Thoracic aorta (tissue), 2 donors: Measurements from ENCODE around the gene ECHS1. TPM values are rescaled to one million over a fixed set of nuclear protein-coding genes. Genes with fewer than 3 reads are reported as not detected.

Experiments
- ATAC-seq: fragments of 150-250 bp; one replicate; pipeline ENCODE4 v1.8.0; 2017; ENCODE audit warnings: low read depth; ENCODE audit not compliant: insufficient number of reproducible peaks, low FRiP score
- DNase-seq: peaks from one replicate; pipeline ENCODE4 v3.0.0-alpha.2; 2020; ENCODE audit warnings: low spot score
- H3K27ac ChIP-seq, 2 donors: fragments of 200-600 bp; sonication (generic); 1 replicate in 1 of 2; 2 replicates in 1 of 2; pipeline ENCODE4 v1.5.1; 2016; ENCODE audit warnings: mild to moderate bottlenecking in 2 of 2, moderate library complexity in 2 of 2
- H3K27me3 ChIP-seq: fragments of 200-600 bp; sonication (generic); replicated peaks from 2 replicates; pipeline ENCODE4 v1.6.0; 2016; ENCODE audit warnings: mild to moderate bottlenecking; ENCODE audit not compliant: insufficient read depth
- H3K36me3 ChIP-seq: fragments of 200-600 bp; sonication (generic); one replicate; pipeline ENCODE4 v1.5.1; 2016
- H3K4me1 ChIP-seq, 2 donors: fragments of 200-600 bp; sonication (generic); 1 replicate in 1 of 2; 2 replicates in 1 of 2; pipeline versions ENCODE4 v1.5.1 to v1.6.0; 2016; ENCODE audit warnings: low read depth in 2 of 2, mild to moderate bottlenecking in 1 of 2; ENCODE audit not compliant: control insufficient read depth in 1 of 2
- H3K4me3 ChIP-seq: fragments of 200-600 bp; sonication (generic); 2 replicates; pipeline ENCODE4 v1.5.1; 2016; ENCODE audit warnings: mild to moderate bottlenecking
- H3K9me3 ChIP-seq: fragments of 200-600 bp; sonication (generic); 2 replicates; pipeline ENCODE4 v1.5.1; 2016
- CTCF ChIP-seq: fragments of 200-600 bp; sonication (generic); IDR thresholded peaks from one replicate; pipeline ENCODE4 v1.5.1; 2019; ENCODE audit warnings: antibody characterized with exemption
- total RNA-seq, 2 donors: library from RNA; depleted of rRNA; stranded (reverse); fragments of >200 nt; gene quantifications; one replicate each; pipeline versions ENCODE4 v1.1.0 to v1.2.3, GENCODE V29; 2016

The ECHS1 gene
- total RNA-seq, 2 donors from 2014 or later = 27.5 to 64.6 TPM

DNA sequence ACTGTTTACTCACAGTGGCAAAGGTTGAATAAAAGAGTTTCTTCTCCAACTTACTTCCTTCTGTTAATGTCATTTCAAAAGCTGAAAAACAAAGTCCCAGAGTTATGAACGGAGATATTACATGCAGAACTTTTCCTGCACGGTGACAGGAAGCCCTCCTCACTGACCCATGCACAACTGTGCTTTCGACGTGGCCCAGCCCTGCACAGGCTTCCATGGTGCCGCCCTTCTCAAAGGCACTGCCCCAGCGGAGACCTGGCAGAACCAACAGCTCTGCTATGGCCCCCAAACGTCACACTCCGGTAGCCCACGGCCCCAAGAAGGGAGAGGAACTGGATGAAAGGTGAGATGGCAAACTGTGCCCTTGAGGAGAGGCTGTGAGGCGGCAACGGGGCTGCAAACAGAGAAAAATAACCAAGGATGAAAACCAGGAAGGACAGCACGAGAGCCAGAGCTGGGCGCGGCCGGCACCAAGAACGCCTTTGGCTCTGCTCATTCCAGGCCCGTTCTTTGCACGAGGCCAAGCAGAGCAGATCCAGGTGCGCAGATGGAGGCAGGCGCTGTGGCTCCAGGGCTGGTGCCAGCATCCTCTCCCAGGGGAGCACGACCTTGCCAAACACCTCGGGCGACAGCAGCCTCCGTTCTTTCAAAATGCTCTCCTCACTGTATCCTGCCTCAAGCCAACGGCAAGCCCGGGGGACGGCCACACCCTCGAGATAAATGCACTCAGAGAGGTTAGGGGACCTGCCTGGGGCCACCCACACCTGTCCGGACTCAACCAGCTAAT is 8.3 kb downstream of the ECHS1 start:
- peaks cover 44% of the 10 kb centered on the region for H3K36me3 ChIP-seq
- ATAC-seq (no peak), DNase-seq (no peak)
- no peaks in the 10 kb centered on the region for H3K27me3 ChIP-seq
- no peak overlapping the region for H3K27ac ChIP-seq
- no peak for TF ChIP-seq CTCF
- H3K9me3 ChIP-seq = no peaks in the 10 kb centered on the region
- H3K4me1 ChIP-seq = no peaks in the 10 kb centered on the region
- no peak overlapping the region for H3K4me3 ChIP-seq

- no peaks in the 10 kb centered on the region for H3K27me3 ChIP-seq
- no peak for ATAC-seq
- H3K9me3 ChIP-seq = no peaks in the 10 kb centered on the region
- H3K4me3 ChIP-seq = no peak overlapping the region
- no peak overlapping the region for H3K27ac ChIP-seq
- no peak for DNase-seq
- H3K36me3 ChIP-seq = peaks cover 28% of the 10 kb centered on the region
- no peak for TF ChIP-seq CTCF
- no peaks in the 10 kb centered on the region for H3K4me1 ChIP-seq
Observed at GRCh38 chr10:133362846-133363245, 10.3 kb downstream of the ECHS1 start.

DNA sequence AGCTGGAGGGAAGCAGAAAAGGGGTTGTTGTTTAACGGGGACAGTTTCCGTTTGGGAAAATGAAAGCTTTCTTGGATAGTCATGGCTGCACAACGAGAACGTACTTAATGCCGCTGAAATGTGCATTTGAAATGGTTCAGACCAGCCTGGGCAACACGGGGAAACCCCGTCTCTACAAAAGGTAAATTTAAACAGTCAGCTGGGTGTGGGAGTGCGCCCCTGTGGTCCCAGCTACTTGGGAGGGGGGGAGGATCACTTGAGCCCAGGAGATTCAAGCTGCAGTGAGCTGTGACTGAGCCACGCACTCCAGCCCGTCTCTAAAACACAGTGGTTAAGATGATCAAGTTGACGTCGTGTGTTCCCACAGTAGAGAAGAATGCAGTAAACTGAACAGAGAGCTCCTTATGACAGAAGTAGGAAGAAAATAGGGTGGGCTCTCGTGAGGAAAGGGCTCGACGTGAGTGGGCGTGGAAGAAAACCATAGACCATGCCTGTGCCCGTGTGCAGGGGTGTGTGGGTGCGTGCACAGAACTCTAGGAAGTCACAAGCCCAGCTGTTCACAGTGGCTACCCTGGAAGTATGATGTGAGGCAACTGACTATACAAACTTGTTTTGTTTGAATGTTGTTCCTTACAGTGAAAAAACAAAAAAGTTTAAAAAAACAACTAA is 11.2 kb downstream of the ECHS1 start:
- no peaks in the 10 kb centered on the region for H3K9me3 ChIP-seq
- peaks cover 0 to 8% of the 10 kb centered on the region in 2 donors for H3K4me1 ChIP-seq
- TF ChIP-seq CTCF = no peak
- DNase-seq = no peak
- ATAC-seq = no peak
- no peak overlapping the region for H3K4me3 ChIP-seq
- H3K27me3 ChIP-seq = no peaks in the 10 kb centered on the region
- no peak overlapping the region for H3K27ac ChIP-seq
- H3K36me3 ChIP-seq = peaks cover 27% of the 10 kb centered on the region

DNA sequence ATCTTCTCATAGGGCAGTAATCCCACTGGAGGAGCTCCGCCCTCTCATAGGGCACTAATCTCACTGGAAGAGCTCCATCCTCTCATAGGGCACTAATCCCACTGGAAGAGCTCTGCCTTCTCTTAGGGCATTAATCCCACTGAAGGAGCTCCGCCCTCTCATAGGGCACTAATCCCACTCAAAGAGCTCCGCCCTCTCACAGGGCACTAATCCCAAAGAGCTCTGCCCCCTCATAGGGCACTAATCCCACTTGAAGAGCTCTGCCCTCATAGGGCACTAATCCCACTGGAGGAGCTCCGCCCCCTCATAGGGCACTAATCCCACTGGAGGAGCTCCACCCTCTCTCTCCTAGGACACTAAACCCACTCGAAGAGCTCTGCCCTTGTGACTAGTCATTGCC is 11.9 kb downstream of the ECHS1 start:
- ATAC-seq = no peak
- no peaks in the 10 kb centered on the region for H3K9me3 ChIP-seq
- no peak overlapping the region for H3K4me3 ChIP-seq
- no peak overlapping the region for H3K27ac ChIP-seq
- no peaks in the 10 kb centered on the region for H3K27me3 ChIP-seq
- H3K4me1 ChIP-seq = peaks cover 3 to 14% of the 10 kb centered on the region in 2 donors
- DNase-seq = no peak
- TF ChIP-seq CTCF = no peak
- peaks cover 20% of the 10 kb centered on the region for H3K36me3 ChIP-seq

DNA sequence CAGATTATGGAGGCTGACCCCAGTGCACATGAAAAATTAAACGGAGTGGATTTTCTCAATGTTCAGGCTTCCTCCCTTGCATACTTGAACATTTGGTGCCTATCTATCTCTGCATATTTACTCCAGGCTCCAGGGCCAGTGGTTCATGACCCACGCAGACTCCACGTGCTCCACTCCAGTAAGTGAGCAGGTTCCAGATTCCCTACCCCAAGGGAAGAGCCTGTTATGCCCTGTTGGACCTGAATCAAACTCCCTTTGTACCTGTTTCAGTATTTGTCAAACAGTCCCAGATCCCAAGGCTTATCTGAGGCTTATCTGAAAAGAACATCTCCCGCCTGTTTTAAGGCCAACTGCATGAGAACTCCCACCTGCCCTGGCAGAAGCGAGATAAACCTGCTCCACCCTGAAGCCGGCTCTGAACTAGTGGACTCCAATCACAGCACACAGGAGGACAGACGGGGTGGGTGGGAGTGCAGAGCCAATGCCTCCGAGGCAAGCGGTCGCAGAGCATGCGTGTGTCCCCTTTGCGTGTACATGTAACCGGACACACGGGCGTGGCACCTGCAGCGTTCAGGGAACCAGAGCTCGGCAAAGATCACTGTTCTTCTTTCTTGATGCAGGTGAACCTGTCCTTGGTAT is 13.1 kb downstream of the ECHS1 start:
- H3K27ac ChIP-seq = no peak overlapping the region
- ATAC-seq = no peak
- peaks cover 3 to 21% of the 10 kb centered on the region in 2 donors for H3K4me1 ChIP-seq
- no peak for TF ChIP-seq CTCF
- H3K4me3 ChIP-seq = no peak overlapping the region
- DNase-seq = no peak
- no peaks in the 10 kb centered on the region for H3K9me3 ChIP-seq
- H3K27me3 ChIP-seq = no peaks in the 10 kb centered on the region
- H3K36me3 ChIP-seq = peaks cover 10% of the 10 kb centered on the region
